Peyer's patch (tissue), 4 donors: ENCODE measurements around the gene LHX4. TPM values are rescaled to one million over a fixed set of nuclear protein-coding genes. Genes with fewer than 3 reads are reported as not detected.

Experiments
- DNase-seq, 3 donors: peaks; one replicate each; pipeline ENCODE4 v3.0.0-alpha.2; 2017 to 2019
- H3K27ac ChIP-seq, 4 donors: fragments of 200-600 bp; sonication (generic); one replicate each; pipeline ENCODE4 v1.5.1; 2016 to 2019
- H3K27me3 ChIP-seq, 2 donors: fragments of 200-600 bp; sonication (generic); one replicate each; pipeline ENCODE4 v1.5.1; 2019
- H3K36me3 ChIP-seq, 3 donors: fragments of 200-600 bp; sonication (generic); one replicate each; pipeline ENCODE4 v1.5.1; 2016 to 2019
- H3K4me1 ChIP-seq, 4 donors: fragments of 200-600 bp; sonication (generic); one replicate each; pipeline ENCODE4 v1.5.1; 2016 to 2019
- H3K4me3 ChIP-seq, 4 donors: fragments of 200-600 bp; sonication (generic); 1 replicate in 3 of 4; 2 replicates in 1 of 4; pipeline ENCODE4 v1.5.1; 2016 to 2019; ENCODE audit warnings: mild to moderate bottlenecking in 1 of 4
- H3K9me3 ChIP-seq, 4 donors: fragments of 200-600 bp; sonication (generic); one replicate each; pipeline ENCODE4 v1.5.1; 2016 to 2019; ENCODE audit warnings: mild to moderate bottlenecking in 1 of 4
- CTCF ChIP-seq, 6 experiments: fragments of 450-650 bp in 4 of 6; fragments of 200-600 bp in 2 of 6; sonication (generic) in 1 of 6; IDR thresholded peaks; one replicate each; pipeline ENCODE4 v1.5.1; 2017 to 2019; ENCODE audit warnings: antibody characterized with exemption in 6 of 6, mild to moderate bottlenecking in 3 of 6, moderate library complexity in 1 of 6
- POLR2A ChIP-seq, 2 donors: fragments of 450-650 bp; IDR thresholded peaks; one replicate each; pipeline ENCODE4 v1.5.1; 2017; ENCODE audit warnings: antibody characterized with exemption in 2 of 2, mild to moderate bottlenecking in 2 of 2, moderate library complexity in 2 of 2
- total RNA-seq, 4 donors: library from RNA; depleted of rRNA; stranded (reverse); fragments of >200 nt; gene quantifications; one replicate each; pipeline ENCODE4 v1.1.0, GENCODE V29; 2016

LHX4 gene
- total RNA-seq, 4 donors from 2014 or later, result 0.28 to 1.1 (median 0.68) TPM

DNA sequence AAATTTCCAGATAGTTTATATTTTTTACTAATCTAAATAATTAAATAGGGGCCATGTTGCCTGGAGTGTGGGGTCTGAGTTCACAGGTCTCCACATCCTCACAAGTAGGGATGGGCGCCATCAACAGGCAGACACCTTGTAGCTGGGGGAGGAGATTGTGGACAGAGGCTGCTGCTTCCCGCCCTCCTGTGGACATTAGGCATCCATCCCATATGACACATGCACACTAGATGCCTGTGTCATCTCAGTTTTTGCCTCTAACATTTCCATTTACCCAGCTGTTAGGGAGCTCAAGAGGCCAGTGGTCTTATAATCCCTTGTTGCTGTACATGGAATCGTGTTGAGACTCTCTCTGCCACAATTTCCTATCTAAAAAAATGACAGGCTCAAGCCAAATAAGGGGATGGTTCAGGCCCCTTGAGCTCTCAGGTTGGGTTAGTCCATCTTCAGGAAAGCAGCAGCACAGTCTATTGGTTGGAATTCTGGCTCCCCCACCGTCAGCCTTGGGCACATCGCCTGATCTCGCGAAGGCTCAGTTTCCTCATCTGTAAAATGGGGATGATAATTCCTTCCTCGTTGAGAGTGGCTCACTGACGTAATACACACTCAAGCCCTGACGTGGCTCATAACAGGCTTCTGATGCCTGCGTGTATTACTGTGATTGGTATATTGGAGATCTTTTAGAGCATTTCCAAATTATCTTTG is 13.6 kb downstream of the LHX4 start:
- Histone ChIP-seq H3K9me3 (no peaks in the 10 kb centered on the region), H3K27ac (no peak overlapping the region), H3K4me3 (no peak overlapping the region), H3K4me1 (peaks cover 0 to 5% (median 0%) of the 10 kb centered on the region in 4 donors), H3K27me3 (peaks cover 0 to 6% of the 10 kb centered on the region in 2 donors), H3K36me3 (no peaks in the 10 kb centered on the region)
- peak in 1 of 3 donors; percentile 7 for DNase-seq
- TF ChIP-seq CTCF (IDR thresholded peaks at IDR 0.05), result no peak
- TF ChIP-seq POLR2A (IDR thresholded peaks at IDR 0.05), result no peak

DNA sequence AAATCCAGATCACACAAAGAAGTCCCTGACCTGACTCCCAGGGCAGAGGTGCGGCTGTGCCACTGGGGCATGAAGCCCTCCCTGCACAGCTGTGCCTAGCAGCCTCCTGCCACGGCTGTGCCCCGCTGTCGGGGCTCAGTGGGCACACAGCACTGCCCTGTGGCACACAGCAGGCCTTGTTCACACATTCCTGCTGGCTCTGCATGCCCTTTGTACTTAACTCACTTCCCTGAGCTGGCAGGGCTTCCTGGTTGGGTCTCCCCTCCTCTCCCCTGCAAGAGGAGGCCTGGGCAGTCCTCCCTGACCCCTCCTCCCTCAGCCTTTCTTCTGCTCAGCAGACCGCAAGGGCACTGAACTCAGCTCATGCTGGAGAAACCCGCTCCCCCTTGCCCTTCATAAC is 14.8 kb downstream of the LHX4 start:
- Histone ChIP-seq H3K4me3 (no peak overlapping the region), H3K27me3 (no peaks in the 10 kb centered on the region), H3K4me1 (peaks cover 0 to 5% (median 0%) of the 10 kb centered on the region in 4 donors), H3K36me3 (no peaks in the 10 kb centered on the region), H3K27ac (no peak overlapping the region), H3K9me3 (no peaks in the 10 kb centered on the region)
- DNase-seq, result peak in 1 of 3 donors; percentile 63
- TF ChIP-seq POLR2A (IDR thresholded peaks at IDR 0.05) (no peak), CTCF (IDR thresholded peaks at IDR 0.05) (no peak)

DNA sequence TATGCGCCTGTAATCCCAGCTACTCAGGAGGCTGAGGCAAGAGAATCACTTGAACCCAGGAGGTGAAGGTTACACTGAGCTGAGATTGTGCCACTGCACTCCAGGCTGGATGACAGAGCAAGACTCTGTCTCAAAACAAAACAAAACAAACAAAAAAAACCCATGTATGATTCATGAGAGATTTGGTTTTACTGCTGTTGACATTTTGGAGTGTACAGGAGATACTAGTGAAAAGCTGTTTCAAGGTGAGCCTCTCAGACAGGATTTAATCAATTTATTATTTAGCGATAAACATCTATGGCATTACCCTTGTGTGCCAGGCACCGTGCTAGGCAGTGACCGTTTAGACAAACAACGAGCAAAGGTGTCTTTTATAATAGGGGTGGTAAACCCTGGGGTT is 16.5 kb downstream of the LHX4 start:
- peaks cover 0 to 5% (median 0%) of the 10 kb centered on the region in 4 donors for H3K4me1 ChIP-seq
- TF ChIP-seq POLR2A (IDR thresholded peaks at IDR 0.05), result no peak
- no peak for TF ChIP-seq CTCF (IDR thresholded peaks at IDR 0.05)
- H3K36me3 ChIP-seq, result no peaks in the 10 kb centered on the region
- no peaks in the 10 kb centered on the region for H3K9me3 ChIP-seq
- DNase-seq, result peak in 1 of 3 donors; percentile 15
- no peak overlapping the region for H3K4me3 ChIP-seq
- no peak overlapping the region for H3K27ac ChIP-seq
- H3K27me3 ChIP-seq, result no peaks in the 10 kb centered on the region

- peak in 1 of 3 donors; percentile 5 for DNase-seq
- TF ChIP-seq CTCF (IDR thresholded peaks at IDR 0.05) (no peak), POLR2A (IDR thresholded peaks at IDR 0.05) (no peak)
- Histone ChIP-seq H3K9me3 (no peaks in the 10 kb centered on the region), H3K4me1 (peaks cover 0 to 5% (median 0%) of the 10 kb centered on the region in 4 donors), H3K27me3 (no peaks in the 10 kb centered on the region), H3K4me3 (no peak overlapping the region), H3K27ac (no peak overlapping the region), H3K36me3 (no peaks in the 10 kb centered on the region)
These were observed 17.0 kb downstream of the LHX4 start for GRCh38 chr1:180247061-180247460.

- Histone ChIP-seq H3K27me3 (no peaks in the 10 kb centered on the region), H3K36me3 (no peaks in the 10 kb centered on the region), H3K27ac (no peak overlapping the region), H3K4me3 (no peak overlapping the region), H3K9me3 (no peaks in the 10 kb centered on the region), H3K4me1 (peaks cover 0 to 5% (median 0%) of the 10 kb centered on the region in 4 donors)
- DNase-seq, result no peak
- no peak for TF ChIP-seq CTCF (IDR thresholded peaks at IDR 0.05)
- TF ChIP-seq POLR2A (IDR thresholded peaks at IDR 0.05), result no peak
These were observed 17.5 kb downstream of the LHX4 start for GRCh38 chr1:180247580-180247979.
